GM19468 (cell line): ENCODE data around the gene TGOLN2.
"Not testable (repeated sequence)": the region's sequence is repeated elsewhere in the genome, so short reads cannot be mapped to it uniquely, and the experiment has no call there.

ENCODE experiments used
- ATAC-seq: cut with Tn5 transposase; IDR thresholded peaks from one replicate; pipeline ENCODE4 v1.9.1; 2021; ENCODE audit warnings: mild to moderate bottlenecking, moderate library complexity, moderate number of reproducible peaks; ENCODE audit not compliant: unreplicated experiment; ENCODE audit errors: extremely low read depth

Gene TGOLN2

GRCh38 chr2:85327822-85328617 lies at the start of gene TGOLN2:
Gene TGOLN2, minus strand, starts transcription at chr2:85327989. Its CDS starts 27 bp downstream, at chr2:85327962.
- ATAC-seq = peak; percentile 71

DNA sequence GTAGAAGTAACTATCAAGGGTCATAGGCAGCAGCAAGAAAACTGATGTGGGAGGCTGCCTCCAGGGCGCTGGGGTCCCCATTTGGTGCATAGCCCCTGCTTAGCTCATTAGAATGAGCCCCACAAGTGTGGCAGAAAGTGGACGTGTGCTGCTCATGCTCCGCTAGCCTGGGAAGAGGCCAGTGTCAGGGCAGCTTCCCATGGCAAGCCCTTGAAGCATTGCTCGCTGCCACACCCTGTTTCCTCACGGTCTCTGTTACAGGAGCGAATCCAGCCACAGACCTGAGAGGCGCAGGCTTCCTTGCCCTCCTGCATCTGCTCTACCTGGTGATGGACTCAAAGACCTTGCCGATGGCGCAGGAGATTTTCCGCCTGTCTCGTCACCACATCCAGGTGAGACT lies 49.3 kb upstream of the TGOLN2 start:
- ATAC-seq = no peak

DNA sequence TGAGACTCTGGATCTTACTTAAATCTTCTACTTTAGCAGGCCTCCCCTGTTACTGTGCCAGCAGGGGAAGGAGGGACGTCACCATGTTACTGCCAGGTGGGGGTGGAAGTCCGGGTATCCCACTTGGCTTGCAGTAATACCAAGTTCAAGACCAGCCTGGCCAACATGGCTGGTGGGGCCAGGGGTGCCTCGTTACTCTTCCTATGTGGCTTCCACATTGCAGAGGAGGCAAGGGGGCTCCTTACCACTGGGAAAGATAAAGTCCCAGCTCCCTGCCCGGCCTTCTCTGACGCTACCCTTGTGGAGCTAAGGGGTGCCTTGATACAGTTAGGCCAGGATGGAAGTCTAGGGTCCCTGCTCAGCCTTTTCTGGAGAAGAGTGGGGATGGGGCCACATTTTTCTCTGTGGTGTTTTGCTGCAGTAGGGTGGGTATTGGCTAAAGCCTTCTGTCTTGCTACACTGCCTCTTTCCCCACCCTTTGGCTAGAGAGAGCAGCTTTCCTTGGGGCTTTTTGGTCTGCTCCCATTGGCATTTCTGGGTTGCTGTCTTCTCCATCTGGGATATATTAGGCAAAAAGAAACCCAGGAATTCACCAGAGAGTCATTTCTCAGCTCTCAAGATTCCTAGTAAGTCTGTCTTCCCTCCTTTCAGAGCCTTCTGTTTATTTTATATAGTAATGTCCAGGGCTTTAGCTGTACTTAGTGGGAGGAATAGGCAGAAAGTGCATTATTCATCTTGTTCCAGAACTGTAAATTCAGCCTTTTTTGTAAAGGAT lies 48.7 kb upstream of the TGOLN2 start:
- ATAC-seq = no peak

GRCh38 chr2:85371045-85371444 lies 43.3 kb upstream of the TGOLN2 start:
- no peak for ATAC-seq

DNA sequence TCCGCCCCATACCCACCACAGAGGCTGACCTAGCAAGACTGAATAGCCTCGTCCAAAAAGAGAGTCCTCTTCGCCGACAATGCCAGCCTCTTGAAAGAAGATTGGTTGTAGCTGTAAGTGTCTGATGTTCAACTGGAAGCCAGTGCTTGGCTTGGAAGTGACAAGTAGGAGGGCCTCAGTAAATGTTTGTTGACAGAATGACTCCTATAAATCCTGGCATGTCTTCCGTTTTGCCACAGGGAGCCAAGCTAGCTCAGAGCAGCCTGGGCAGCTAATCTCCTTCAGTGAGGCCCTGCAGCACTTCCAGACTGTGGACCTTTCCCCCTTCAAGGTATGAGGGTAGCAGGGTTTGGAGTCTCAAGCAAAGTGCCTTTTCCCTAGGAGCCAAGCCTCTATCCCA lies 41.7 kb upstream of the TGOLN2 start:
- no peak for ATAC-seq

GRCh38 chr2:85368921-85369320 lies 41.1 kb upstream of the TGOLN2 start:
- no peak for ATAC-seq

- no peak for ATAC-seq
Observed at GRCh38 chr2:85367180-85367579, 39.4 kb upstream of the TGOLN2 start.

GRCh38 chr2:85362653-85363387 lies 35.0 kb upstream of the TGOLN2 start:
- not testable (repeated sequence) for ATAC-seq

GRCh38 chr2:85357736-85358135 lies 29.9 kb upstream of the TGOLN2 start:
- ATAC-seq = no peak

- ATAC-seq = no peak
Observed at GRCh38 chr2:85356186-85356585, 28.4 kb upstream of the TGOLN2 start.

DNA sequence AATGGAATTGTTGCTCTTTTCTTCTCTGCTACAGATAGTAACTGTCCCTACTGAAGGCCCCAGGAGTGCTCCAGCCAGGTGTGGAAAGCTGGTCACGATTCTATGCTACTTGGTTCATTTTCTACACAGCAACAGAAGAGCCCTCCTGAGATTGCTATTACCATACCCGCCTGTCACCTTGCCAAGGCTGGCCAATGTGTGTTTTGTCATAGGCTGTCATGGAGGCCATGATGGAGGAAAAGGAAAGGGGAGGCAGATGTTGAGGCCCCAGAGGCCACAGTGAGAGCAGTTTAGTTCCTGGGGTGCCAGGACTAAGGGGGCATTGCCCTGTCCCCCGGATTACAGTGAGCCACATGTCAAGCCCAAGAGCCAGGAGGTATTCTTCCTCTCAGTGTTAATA lies 27.7 kb upstream of the TGOLN2 start:
- ATAC-seq = no peak

DNA sequence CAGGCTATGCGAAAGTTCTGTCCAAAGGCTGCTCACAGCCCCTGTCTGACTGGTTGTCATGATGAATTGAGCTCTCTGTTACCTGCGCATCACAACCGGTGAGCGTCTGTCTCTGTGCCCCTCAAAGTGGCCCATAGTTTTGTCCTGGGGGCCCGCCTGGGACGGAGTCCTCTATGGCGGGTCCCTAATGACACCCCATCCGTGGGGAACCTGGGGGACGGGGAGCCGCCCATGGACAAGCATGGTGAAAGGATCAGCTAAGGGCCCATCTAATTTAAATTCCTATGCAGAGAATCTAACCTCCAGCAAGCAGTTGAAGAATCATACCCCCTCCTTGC lies 27.3 kb upstream of the TGOLN2 start:
- ATAC-seq = no peak

GRCh38 chr2:85354286-85355072 lies 26.7 kb upstream of the TGOLN2 start, which contains the start of the genes ELMOD3 and RETSAT:
Gene ELMOD3, plus strand, starts transcription at chr2:85354769. Its CDS starts 2,430 bp downstream, at chr2:85357199.
Gene RETSAT, minus strand, starts transcription at chr2:85354528. Its CDS starts 21 bp downstream, at chr2:85354507.
- ATAC-seq = peak; percentile 91

DNA sequence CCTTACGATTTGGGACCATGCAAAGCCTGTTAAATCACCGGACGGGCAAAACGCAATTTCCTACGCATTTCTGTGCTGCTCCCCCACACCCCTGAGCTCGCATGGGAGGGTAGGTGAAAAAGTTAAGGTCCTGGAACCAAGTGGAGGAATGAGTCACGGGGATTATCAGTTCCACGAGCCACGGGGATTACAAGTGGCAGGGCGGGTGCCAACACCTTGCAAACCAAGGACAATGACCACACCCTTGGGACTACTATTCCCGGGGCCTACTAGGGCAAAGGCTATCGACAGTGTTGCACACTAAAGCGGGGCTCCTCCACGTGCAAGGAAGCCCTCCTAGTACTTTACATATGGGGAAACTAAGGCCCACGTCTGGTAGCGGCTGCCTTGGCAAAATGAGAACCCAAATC lies 26.1 kb upstream of the TGOLN2 start:
- no peak for ATAC-seq

DNA sequence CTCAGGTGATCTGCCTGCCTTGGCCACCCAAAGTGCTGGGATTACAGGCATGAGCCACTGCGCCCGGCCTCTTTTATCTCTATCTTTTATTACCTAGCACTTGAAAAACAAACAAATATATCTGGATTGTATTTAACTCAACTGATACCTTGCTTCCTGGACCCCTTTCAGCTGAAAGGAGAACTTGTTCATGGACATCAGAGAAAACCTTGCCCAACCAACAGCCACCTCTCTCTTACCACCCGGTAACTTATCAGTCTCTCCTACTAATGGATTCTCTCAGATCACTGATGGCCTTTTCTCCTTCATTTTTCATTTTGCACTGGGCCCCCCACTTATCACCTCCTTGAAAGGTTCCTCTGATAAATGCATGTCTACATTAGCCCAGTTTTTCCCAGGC lies 19.8 kb upstream of the TGOLN2 start:
- ATAC-seq = no peak

GRCh38 chr2:85344356-85344954 lies 16.7 kb upstream of the TGOLN2 start:
- no peak for ATAC-seq

DNA sequence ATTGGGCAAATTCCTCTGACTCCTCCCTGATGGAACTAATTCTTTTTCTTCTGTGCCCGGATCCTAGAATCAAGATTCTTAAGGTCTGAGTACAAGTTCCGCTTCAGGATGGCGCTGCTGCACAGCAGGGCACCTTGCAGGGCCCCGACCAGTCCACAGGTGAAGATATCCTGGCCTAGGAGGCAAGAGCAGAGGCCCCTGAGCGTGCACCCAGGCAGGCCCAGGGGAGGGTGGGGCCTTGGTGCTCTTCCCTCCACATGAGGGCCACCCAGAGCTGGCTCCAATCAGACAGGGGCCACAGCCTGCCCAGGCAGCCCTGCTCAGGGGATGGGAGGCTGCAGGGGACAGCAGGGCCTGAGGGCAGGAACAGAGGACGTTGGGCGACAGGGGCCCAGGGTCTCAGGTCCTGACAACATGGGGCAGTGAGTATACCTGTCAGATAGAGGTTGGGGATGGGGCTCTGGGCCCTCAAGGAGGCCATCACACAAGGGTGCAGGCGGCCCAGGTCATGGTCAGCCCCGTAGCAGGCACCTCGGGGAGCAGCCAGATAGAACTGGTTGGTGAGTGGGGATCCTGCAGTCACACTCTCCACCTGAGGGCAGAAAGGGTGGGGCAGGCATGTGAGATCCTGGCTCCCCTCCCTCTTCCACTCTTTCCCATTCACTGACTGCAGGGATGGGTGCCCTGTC lies 15.6 kb upstream of the TGOLN2 start:
- ATAC-seq = not testable (repeated sequence)

GRCh38 chr2:85342156-85342555 lies 14.4 kb upstream of the TGOLN2 start:
- no peak for ATAC-seq
